IPS-18a (cell line): ENCODE data around the gene SERPINB4.
"Not testable (repeated sequence)": the region's sequence is repeated elsewhere in the genome, so short reads cannot be mapped to it uniquely, and the experiment has no call there.

ENCODE experiments used
- H3K27ac ChIP-seq: one replicate; pipeline ENCODE4 v1.5.1; 2013; ENCODE audit warnings: low read length
- H3K27me3 ChIP-seq: one replicate; pipeline ENCODE4 v1.6.1; 2013; ENCODE audit warnings: mild to moderate bottlenecking, low read length; ENCODE audit not compliant: control insufficient read depth, insufficient read depth
- H3K36me3 ChIP-seq: one replicate; pipeline ENCODE4 v1.6.1; 2013; ENCODE audit warnings: low read depth, low read length; ENCODE audit not compliant: control insufficient read depth
- H3K4me1 ChIP-seq: one replicate; pipeline ENCODE4 v1.6.1; 2013; ENCODE audit warnings: low read depth, low read length; ENCODE audit not compliant: control insufficient read depth
- H3K4me3 ChIP-seq: one replicate; pipeline ENCODE4 v1.5.1; 2013; ENCODE audit warnings: low read length
- H3K9ac ChIP-seq: one replicate; pipeline ENCODE4 v1.6.1; 2013; ENCODE audit warnings: mild to moderate bottlenecking, low read length, moderate library complexity
- H3K9me3 ChIP-seq: one replicate; pipeline ENCODE4 v1.6.1; 2013; ENCODE audit warnings: low read depth, low read length; ENCODE audit not compliant: control insufficient read depth

Gene SERPINB4

GRCh38 chr18:63661750-63662149, 17.7 kb upstream of the SERPINB4 start, which contains the start of gene SERPINB3:
Gene SERPINB3, minus strand, starts transcription at chr18:63661893. Its CDS starts 677 bp downstream, at chr18:63661216.
- H3K4me1 ChIP-seq, H3K27ac ChIP-seq, H3K36me3 ChIP-seq, H3K4me3 ChIP-seq, H3K27me3 ChIP-seq, H3K9ac ChIP-seq, H3K9me3 ChIP-seq: not testable (repeated sequence)

DNA sequence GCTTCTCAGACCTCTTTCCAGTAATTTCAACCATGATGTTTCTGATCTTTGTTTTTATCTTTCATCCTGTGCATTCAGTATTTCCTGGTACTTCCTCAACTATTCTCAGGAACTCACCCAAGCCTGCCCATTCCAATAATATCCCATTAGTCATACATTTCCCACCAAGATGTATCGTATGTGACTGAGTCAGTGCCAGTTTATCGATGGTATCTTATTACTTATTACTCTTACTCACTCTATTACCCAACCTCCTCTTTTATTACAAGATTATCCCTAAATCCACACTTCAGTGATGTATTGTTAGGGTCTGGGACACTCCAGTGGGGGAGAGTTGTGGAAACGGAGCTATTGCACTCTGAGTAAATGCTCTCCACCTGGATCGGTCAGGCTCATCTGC, 14.9 kb upstream of the SERPINB4 start:
- not testable (repeated sequence) for H3K9me3 ChIP-seq, H3K36me3 ChIP-seq, H3K9ac ChIP-seq, H3K27me3 ChIP-seq, H3K4me1 ChIP-seq, H3K4me3 ChIP-seq, H3K27ac ChIP-seq

DNA sequence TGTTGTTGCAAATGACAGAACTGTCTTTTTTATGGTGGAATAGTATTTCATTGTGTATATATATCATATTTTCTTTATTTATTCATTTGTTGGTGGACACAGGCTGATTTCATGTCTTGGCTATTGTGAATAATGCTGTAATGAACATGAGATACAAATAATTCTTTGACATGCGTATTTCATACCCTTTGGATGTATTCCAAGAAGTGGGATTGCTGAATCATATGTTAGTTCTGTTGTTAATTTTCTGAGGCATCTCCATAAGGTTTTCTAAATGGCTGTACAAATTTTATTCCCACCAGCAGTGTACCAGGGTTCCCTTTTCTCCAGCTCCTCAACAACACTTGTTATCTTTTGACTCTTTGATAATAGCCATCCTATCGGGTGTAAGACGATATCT, 6.2 kb upstream of the SERPINB4 start:
- not testable (repeated sequence) for H3K9ac ChIP-seq, H3K4me3 ChIP-seq, H3K27ac ChIP-seq, H3K9me3 ChIP-seq, H3K4me1 ChIP-seq, H3K36me3 ChIP-seq, H3K27me3 ChIP-seq

DNA sequence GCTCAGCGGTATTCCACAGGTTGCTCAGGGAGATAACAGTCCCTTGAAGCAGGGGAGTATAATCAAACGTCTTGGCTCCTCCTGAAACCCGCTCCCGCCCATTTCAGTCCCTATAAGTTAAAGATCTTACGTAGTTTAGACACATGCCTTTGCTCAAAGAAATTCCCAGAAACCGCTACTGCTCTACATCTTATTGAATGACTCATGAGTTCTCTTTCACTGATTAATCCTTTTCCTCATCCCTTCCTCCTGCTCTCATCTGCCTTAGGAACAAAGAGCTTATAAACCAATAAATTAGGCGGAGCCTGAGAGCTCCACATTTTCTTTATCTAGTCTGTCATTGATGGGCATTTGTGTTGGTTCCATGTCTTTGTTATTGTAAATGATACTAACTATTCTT, 4.2 kb upstream of the SERPINB4 start:
- H3K4me3 ChIP-seq, result no peak overlapping the region
- H3K4me1 ChIP-seq, result peaks cover 5% of the 10 kb centered on the region
- no peak overlapping the region for H3K27ac ChIP-seq
- no peaks in the 10 kb centered on the region for H3K27me3 ChIP-seq
- H3K9me3 ChIP-seq, result no peaks in the 10 kb centered on the region
- H3K9ac ChIP-seq, result no peak overlapping the region
- H3K36me3 ChIP-seq, result no peaks in the 10 kb centered on the region

DNA sequence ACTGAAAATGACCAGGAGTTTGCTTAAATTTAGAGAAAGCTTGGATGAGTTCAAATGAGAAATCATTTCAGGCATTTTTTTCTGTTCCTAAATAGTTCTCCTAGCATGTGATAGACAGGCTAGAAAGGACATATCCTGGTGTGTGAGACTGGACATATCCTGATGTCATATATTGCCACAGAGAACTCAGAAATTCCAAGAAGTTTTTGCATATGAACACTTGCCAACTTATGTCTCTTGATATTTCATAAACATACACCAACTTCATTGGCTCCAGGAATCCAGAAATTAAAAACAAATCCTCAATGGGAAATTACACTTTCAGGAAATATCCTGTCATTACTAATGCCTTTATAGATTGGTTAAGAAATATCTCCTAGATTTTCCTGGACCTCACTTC, 2.9 kb upstream of the SERPINB4 start:
- no peaks in the 10 kb centered on the region for H3K9me3 ChIP-seq
- H3K27me3 ChIP-seq, result no peaks in the 10 kb centered on the region
- H3K9ac ChIP-seq, result no peak overlapping the region
- H3K4me1 ChIP-seq, result peaks cover 5% of the 10 kb centered on the region
- H3K4me3 ChIP-seq, result no peak overlapping the region
- H3K36me3 ChIP-seq, result no peaks in the 10 kb centered on the region
- no peak overlapping the region for H3K27ac ChIP-seq

GRCh38 chr18:63644694-63645093, 638 bp upstream of the SERPINB4 start:
- H3K4me3 ChIP-seq, H3K36me3 ChIP-seq, H3K4me1 ChIP-seq, H3K9ac ChIP-seq, H3K27ac ChIP-seq, H3K9me3 ChIP-seq, H3K27me3 ChIP-seq: not testable (repeated sequence)

DNA sequence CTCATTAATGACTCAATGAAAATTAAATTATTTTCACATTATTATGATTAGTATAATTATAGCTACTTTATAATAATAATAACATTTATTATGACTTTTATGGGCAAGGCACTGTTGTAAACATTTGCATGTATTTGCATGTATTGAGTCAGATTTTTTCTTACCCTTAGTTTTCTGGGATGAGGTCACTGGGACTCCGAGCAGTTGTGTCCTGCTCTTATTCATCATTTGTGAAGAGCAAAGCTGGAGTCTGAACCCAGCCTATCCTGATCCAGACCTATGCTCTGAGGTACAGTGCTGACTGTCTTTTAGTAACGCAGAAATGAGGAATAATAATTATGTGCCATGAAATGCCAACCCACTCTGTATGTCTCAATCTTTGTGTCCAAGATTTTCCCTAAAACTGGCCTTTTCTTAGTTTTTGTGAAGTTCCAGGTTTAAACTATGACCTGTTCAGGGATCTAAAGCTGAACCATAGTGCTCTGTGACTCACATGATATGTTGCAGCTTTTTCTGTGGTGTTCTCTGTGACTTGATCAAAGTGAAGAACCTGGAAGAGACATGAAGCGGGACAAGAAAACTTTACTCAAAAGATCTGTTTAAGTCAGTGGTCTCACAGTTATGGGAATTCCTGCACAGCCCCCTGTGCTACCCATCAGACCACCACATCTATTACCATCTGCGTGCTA, 1.2 kb downstream of the SERPINB4 start:
- not testable (repeated sequence) for H3K4me3 ChIP-seq, H3K27ac ChIP-seq, H3K9ac ChIP-seq, H3K4me1 ChIP-seq, H3K27me3 ChIP-seq, H3K9me3 ChIP-seq, H3K36me3 ChIP-seq

DNA sequence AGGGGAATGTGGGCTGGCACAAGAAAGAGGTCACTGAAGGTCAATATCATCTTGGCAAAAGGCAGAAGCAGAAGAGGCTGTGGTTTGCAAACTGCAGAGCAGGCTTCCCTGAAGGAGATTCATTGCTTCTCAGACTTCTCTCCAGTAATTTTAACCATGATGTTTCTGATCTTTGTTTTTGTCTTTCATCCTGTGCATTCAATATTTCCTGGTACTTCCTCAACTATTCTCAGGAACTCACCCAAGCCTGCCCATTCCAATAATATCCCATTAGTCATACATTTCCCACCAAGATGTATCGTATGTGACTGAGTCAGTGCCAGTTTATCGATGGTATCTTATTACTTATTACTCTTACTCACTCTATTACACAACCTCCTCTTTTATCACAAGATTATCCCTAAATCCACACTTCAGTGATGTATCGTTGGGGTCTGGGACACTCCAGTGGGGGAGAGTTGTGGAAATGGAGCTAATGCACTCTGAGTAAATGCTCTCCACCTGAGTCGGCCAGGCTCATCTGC, 2.8 kb downstream of the SERPINB4 start:
- H3K9ac ChIP-seq, H3K36me3 ChIP-seq, H3K27ac ChIP-seq, H3K27me3 ChIP-seq, H3K4me3 ChIP-seq, H3K4me1 ChIP-seq, H3K9me3 ChIP-seq: not testable (repeated sequence)

- Histone ChIP-seq H3K36me3 (no peaks in the 10 kb centered on the region), H3K9ac (no peak overlapping the region)
Measured at GRCh38 chr18:63637703-63638102, 6.4 kb downstream of the SERPINB4 start.

DNA sequence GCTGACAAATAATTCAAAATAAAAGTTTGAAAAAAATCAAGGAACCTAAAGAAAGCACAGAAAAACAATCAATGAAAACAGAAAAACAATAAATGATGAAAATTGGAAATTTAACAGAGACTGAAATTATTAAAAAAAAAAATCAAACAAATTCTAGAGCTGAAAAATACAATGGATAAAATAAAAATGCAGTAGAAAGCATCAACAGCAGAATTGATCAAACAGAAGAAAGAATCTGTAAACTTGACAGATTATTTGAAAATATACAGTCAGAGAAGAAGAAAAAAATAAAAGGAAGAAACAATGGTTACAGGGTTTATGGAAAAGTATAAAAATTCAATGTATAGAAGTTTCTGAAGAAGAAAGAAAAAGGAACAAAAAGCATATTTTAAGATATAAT, 16.2 kb downstream of the SERPINB4 start:
- Histone ChIP-seq H3K27ac (no peak overlapping the region), H3K4me3 (no peak overlapping the region), H3K4me1 (no peaks in the 10 kb centered on the region), H3K9ac (no peak overlapping the region), H3K36me3 (no peaks in the 10 kb centered on the region), H3K27me3 (no peaks in the 10 kb centered on the region), H3K9me3 (peaks cover 24% of the 10 kb centered on the region)

More at GRCh38 chr18:63637703-63638102, 6.4 kb downstream of the SERPINB4 start:
- H3K9me3 ChIP-seq, result no peaks in the 10 kb centered on the region
- peaks cover 5% of the 10 kb centered on the region for H3K4me1 ChIP-seq
- no peaks in the 10 kb centered on the region for H3K27me3 ChIP-seq
- H3K4me3 ChIP-seq, result no peak overlapping the region
- H3K27ac ChIP-seq, result no peak overlapping the region

GRCh38 chr18:63626431-63626830, 17.6 kb downstream of the SERPINB4 start:
- no peaks in the 10 kb centered on the region for H3K36me3 ChIP-seq
- no peaks in the 10 kb centered on the region for H3K27me3 ChIP-seq
- no peak overlapping the region for H3K4me3 ChIP-seq
- H3K9me3 ChIP-seq, result peaks cover 24% of the 10 kb centered on the region
- no peak overlapping the region for H3K9ac ChIP-seq
- H3K27ac ChIP-seq, result no peak overlapping the region
- no peaks in the 10 kb centered on the region for H3K4me1 ChIP-seq

- Histone ChIP-seq H3K4me1 (no peaks in the 10 kb centered on the region), H3K9ac (no peak overlapping the region), H3K9me3 (peaks cover 24% of the 10 kb centered on the region), H3K4me3 (no peak overlapping the region), H3K27ac (no peak overlapping the region), H3K27me3 (no peaks in the 10 kb centered on the region), H3K36me3 (no peaks in the 10 kb centered on the region)
Measured at GRCh38 chr18:63624863-63625262, 19.2 kb downstream of the SERPINB4 start.
